PC-9 (cell line): Measurements from ENCODE around the gene RBBP8.

Source experiments
- EZH2 ChIP-seq: fragments of 200-600 bp; sonication (generic); IDR thresholded peaks from 2 replicates; pipeline ENCODE4 v1.8.0; 2017; ENCODE audit warnings: antibody characterized with exemption, low read depth
- TF ChIP-seq, protein P1 (sequence below): fragments of 200-600 bp; sonication (generic); conservative IDR thresholded peaks from 2 replicates; pipeline ENCODE4 v1.6.1; 2017; ENCODE audit warnings: mixed run types, antibody characterized with exemption, mild to moderate bottlenecking, moderate library complexity

DNA sequence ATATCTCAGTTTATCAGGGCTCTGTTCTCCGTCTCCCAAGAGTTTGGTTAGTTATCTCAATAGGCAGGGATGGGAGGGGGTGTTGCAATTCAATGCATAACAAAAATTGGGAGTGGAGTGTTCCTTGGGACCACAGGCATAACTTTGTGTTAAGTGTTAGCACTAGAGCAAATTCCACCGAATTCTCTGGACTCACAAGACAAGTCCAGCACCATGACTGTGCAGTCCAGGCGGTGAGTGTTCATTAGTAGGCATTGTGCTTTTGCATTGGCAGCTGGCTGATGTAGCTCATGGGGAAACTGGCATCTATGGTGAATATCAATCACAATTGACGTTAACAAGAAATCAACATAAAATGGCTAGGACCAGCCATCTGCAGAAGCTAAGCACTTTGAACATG is 123.2 kb downstream of the RBBP8 start:
- TF ChIP-seq, protein P1, sequence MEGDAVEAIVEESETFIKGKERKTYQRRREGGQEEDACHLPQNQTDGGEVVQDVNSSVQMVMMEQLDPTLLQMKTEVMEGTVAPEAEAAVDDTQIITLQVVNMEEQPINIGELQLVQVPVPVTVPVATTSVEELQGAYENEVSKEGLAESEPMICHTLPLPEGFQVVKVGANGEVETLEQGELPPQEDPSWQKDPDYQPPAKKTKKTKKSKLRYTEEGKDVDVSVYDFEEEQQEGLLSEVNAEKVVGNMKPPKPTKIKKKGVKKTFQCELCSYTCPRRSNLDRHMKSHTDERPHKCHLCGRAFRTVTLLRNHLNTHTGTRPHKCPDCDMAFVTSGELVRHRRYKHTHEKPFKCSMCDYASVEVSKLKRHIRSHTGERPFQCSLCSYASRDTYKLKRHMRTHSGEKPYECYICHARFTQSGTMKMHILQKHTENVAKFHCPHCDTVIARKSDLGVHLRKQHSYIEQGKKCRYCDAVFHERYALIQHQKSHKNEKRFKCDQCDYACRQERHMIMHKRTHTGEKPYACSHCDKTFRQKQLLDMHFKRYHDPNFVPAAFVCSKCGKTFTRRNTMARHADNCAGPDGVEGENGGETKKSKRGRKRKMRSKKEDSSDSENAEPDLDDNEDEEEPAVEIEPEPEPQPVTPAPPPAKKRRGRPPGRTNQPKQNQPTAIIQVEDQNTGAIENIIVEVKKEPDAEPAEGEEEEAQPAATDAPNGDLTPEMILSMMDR = no peak
- no peak for TF ChIP-seq EZH2
